H1 (cell line): Measurements from ENCODE around the gene SLC35A3. TPM values are rescaled to one million over a fixed set of nuclear protein-coding genes. Genes with fewer than 3 reads are reported as not detected.

Experiments used
- CTCF ChIA-PET: fragments of 300-600 bp; sonication (Branson Sonifier 250); formaldehyde crosslinking; loops from one replicate; lab custom pipeline; 2021; ENCODE audit not compliant: partially characterized antibody; lab: Charles Lee
- POLR2A ChIA-PET: fragments of 300-600 bp; sonication (Branson Sonifier 250); formaldehyde crosslinking; loops from one replicate; lab custom pipeline; 2021; ENCODE audit warnings: inconsistent platforms; ENCODE audit not compliant: partially characterized antibody; lab: Charles Lee
- DNase-seq, 2 experiments: peaks; one replicate each; pipeline versions ENCODE4 v3.0.0 to v3.0.0-alpha.2; 2010 to 2022; ENCODE audit warnings: low spot score in 2 of 2, low read depth in 1 of 2, mixed read lengths in 1 of 2
- FAIRE-seq: peaks from 2 replicates; lab custom pipeline; 2011; peaks lifted over from hg19 to GRCh38; lab: Jason Lieb, UNC
- H2AFZ ChIP-seq: 2 replicates; pipeline ENCODE4 v1.8.1; 2012; ENCODE audit warnings: low read length, inconsistent platforms
- H2AK5ac ChIP-seq: 2 replicates; pipeline ENCODE4 v1.6.1; 2013; ENCODE audit warnings: low read depth, low read length
- H2BK120ac ChIP-seq: replicated peaks from 2 replicates; pipeline ENCODE3; 2013; ENCODE audit warnings: low read depth, low read length, inconsistent platforms
- H2BK12ac ChIP-seq: 2 replicates; pipeline ENCODE4 v1.6.1; 2013; ENCODE audit warnings: low read depth, low read length
- H2BK15ac ChIP-seq: 2 replicates; pipeline ENCODE4 v1.6.1; 2013; ENCODE audit warnings: low read length
- H2BK20ac ChIP-seq: 2 replicates; pipeline ENCODE4 v1.6.1; 2013; ENCODE audit warnings: low read length
- H2BK5ac ChIP-seq: 2 replicates; pipeline ENCODE4 v1.6.1; 2013; ENCODE audit warnings: low read depth, low read length
- H3K14ac ChIP-seq: 2 replicates; pipeline ENCODE4 v1.6.1; 2013; ENCODE audit warnings: inconsistent platforms; ENCODE audit not compliant: insufficient read length
- H3K18ac ChIP-seq: 2 replicates; pipeline ENCODE4 v1.6.1; 2013; ENCODE audit warnings: low read length; ENCODE audit errors: extremely low read depth
- H3K23ac ChIP-seq: 2 replicates; pipeline ENCODE4 v1.6.1; 2013; ENCODE audit warnings: inconsistent platforms; ENCODE audit not compliant: insufficient read length
- H3K23me2 ChIP-seq: 2 replicates; pipeline ENCODE4 v1.6.1; 2013; ENCODE audit warnings: low read depth, low read length
- H3K27ac ChIP-seq: 2 replicates; pipeline ENCODE4 v1.6.1; 2011; ENCODE audit warnings: low read depth, low read length, inconsistent platforms
- H3K27me3 ChIP-seq, 4 experiments: replicated peaks in 1 of 4; 1 replicate in 1 of 4; 2 replicates in 3 of 4; pipeline versions ENCODE4 v1.6.1 to v1.8.1; 2011 to 2013; ENCODE audit warnings: low read length in 3 of 4, mild to moderate bottlenecking in 3 of 4, inconsistent platforms in 2 of 4, mixed read lengths in 2 of 4, moderate library complexity in 1 of 4; ENCODE audit not compliant: control insufficient read depth in 3 of 4, insufficient read depth in 3 of 4; ENCODE audit errors: extremely low read depth in 1 of 4
- H3K36me3 ChIP-seq, 4 experiments: 2 replicates each; pipeline versions ENCODE4 v1.6.1 to v1.8.1; 2011 to 2013; ENCODE audit warnings: mild to moderate bottlenecking in 4 of 4, low read length in 3 of 4, moderate library complexity in 2 of 4, control low read depth in 1 of 4, inconsistent platforms in 1 of 4; ENCODE audit not compliant: insufficient read depth in 4 of 4, control insufficient read depth in 2 of 4
- H3K4ac ChIP-seq: replicated peaks from 2 replicates; pipeline ENCODE3; 2013; ENCODE audit warnings: low read length, low read depth, mixed read lengths, inconsistent platforms; ENCODE audit not compliant: insufficient read length
- H3K4me1 ChIP-seq, 4 experiments: replicated peaks in 1 of 4; 1 replicate in 1 of 4; 2 replicates in 3 of 4; pipeline versions ENCODE4 v1.6.1 to v1.8.1; 2011 to 2013; ENCODE audit warnings: low read length in 3 of 4, inconsistent platforms in 2 of 4, mixed read lengths in 1 of 4; ENCODE audit not compliant: insufficient read depth in 4 of 4, control insufficient read depth in 3 of 4
- H3K4me2 ChIP-seq, 2 experiments: 2 replicates each; pipeline versions ENCODE4 v1.6.1 to v1.8.1; 2011 to 2013; ENCODE audit warnings: low read depth in 2 of 2, low read length in 2 of 2, control low read depth in 1 of 2, inconsistent platforms in 1 of 2, mild to moderate bottlenecking in 1 of 2; ENCODE audit not compliant: insufficient read depth in 1 of 2
- H3K4me3 ChIP-seq, 4 experiments: fragments of 200-600, 300-600 bp in 1 of 4; sonication (generic), shearing (Covaris generic), sonication (Bioruptor Twin) in 1 of 4; 2 replicates each; pipeline versions ENCODE4 v1.5.1 to v1.8.1; 2011 to 2016; ENCODE audit warnings: low read length in 4 of 4, low read depth in 3 of 4, control low read depth in 2 of 4, inconsistent platforms in 2 of 4, mild to moderate bottlenecking in 2 of 4, mixed read lengths in 1 of 4, moderate library complexity in 1 of 4; ENCODE audit not compliant: insufficient read depth in 2 of 4; ENCODE audit errors: extremely low read depth in 1 of 4
- H3K56ac ChIP-seq: replicated peaks from 2 replicates; pipeline ENCODE3; 2013; ENCODE audit warnings: low read depth, mild to moderate bottlenecking, mixed read lengths, low read length, inconsistent platforms; ENCODE audit not compliant: insufficient read length
- H3K79me1 ChIP-seq: 2 replicates; pipeline ENCODE4 v1.6.1; 2013; ENCODE audit warnings: low read depth, low read length, control low read depth
- H3K79me2 ChIP-seq, 2 experiments: 2 replicates each; pipeline versions ENCODE4 v1.6.1 to v1.8.1; 2012 to 2013; ENCODE audit warnings: low read length in 2 of 2, mild to moderate bottlenecking in 2 of 2, inconsistent platforms in 1 of 2; ENCODE audit not compliant: insufficient read depth in 2 of 2, control insufficient read depth in 1 of 2
- H3K9ac ChIP-seq, 4 experiments: replicated peaks in 1 of 4; 1 replicate in 1 of 4; 2 replicates in 3 of 4; pipeline versions ENCODE4 v1.6.1 to v1.8.1; 2011 to 2013; ENCODE audit warnings: low read depth in 3 of 4, low read length in 3 of 4, control low read depth in 2 of 4, mild to moderate bottlenecking in 2 of 4, moderate library complexity in 2 of 4, inconsistent platforms in 1 of 4; ENCODE audit errors: extremely low read depth in 1 of 4
- H3K9me3 ChIP-seq, 2 experiments: 2 replicates each; pipeline versions ENCODE4 v1.6.1 to v1.8.1; 2012 to 2013; ENCODE audit warnings: mild to moderate bottlenecking in 2 of 2, moderate library complexity in 2 of 2, control low read depth in 1 of 2, inconsistent platforms in 1 of 2, low read depth in 1 of 2, low read length in 1 of 2, mixed read lengths in 1 of 2; ENCODE audit not compliant: insufficient read depth in 2 of 2
- H4K20me1 ChIP-seq, 2 experiments: replicated peaks in 1 of 2; 2 replicates each; pipeline versions ENCODE3 to v1.8.1; 2011 to 2013; ENCODE audit warnings: inconsistent platforms in 2 of 2, low read length in 2 of 2, mild to moderate bottlenecking in 1 of 2; ENCODE audit not compliant: insufficient read depth in 2 of 2, control insufficient read depth in 1 of 2
- H4K5ac ChIP-seq: 2 replicates; pipeline ENCODE4 v1.6.1; 2013; ENCODE audit warnings: low read length, low read depth, mixed read lengths, inconsistent platforms; ENCODE audit not compliant: insufficient read length
- H4K8ac ChIP-seq: 2 replicates; pipeline ENCODE4 v1.8.0; 2013; ENCODE audit warnings: mild to moderate bottlenecking, moderate library complexity, low read length, inconsistent platforms; ENCODE audit not compliant: insufficient read depth; ENCODE audit errors: extremely low read depth
- H4K91ac ChIP-seq: replicated peaks from 2 replicates; pipeline ENCODE3; 2013; ENCODE audit warnings: low read length, mixed read lengths, inconsistent platforms; ENCODE audit not compliant: insufficient read length
- EGR1 ChIP-seq: IDR thresholded peaks from 2 replicates; pipeline ENCODE4 v1.6.1; 2011; ENCODE audit warnings: low read depth, low read length, borderline replicate concordance
- HDAC6 ChIP-seq: IDR thresholded peaks from one replicate; pipeline ENCODE4 v1.7.1; 2012; ENCODE audit warnings: low read depth, mild to moderate bottlenecking, inconsistent platforms, low read length, moderate library complexity
- NANOG ChIP-seq: IDR thresholded peaks from 2 replicates; pipeline ENCODE4 v1.6.1; 2011; ENCODE audit warnings: low read length, low read depth, mild to moderate bottlenecking, inconsistent platforms; ENCODE audit not compliant: insufficient read depth, poor library complexity, severe bottlenecking
- YY1 ChIP-seq: IDR thresholded peaks from 2 replicates; pipeline ENCODE4 v1.6.1; 2011; ENCODE audit warnings: low read depth, mild to moderate bottlenecking, low read length
- WGBS, 2 experiments: shearing (Covaris generic) in 1 of 2; methylation state at CpG; one replicate each; pipeline versions ENCODE4 v1.1.6 to v1.1.7; 2013 to 2015; ENCODE audit warnings: low lambda C conversion rate in 2 of 2, mixed read lengths in 2 of 2, inconsistent platforms in 1 of 2, low coverage in 1 of 2, missing lambda C conversion rate in 1 of 2; ENCODE audit not compliant: insufficient replicate concordance in 2 of 2, insufficient coverage in 1 of 2, insufficient read length in 1 of 2; ENCODE audit errors: extremely low coverage in 1 of 2, missing lambda C conversion rate in 1 of 2; 5-methylcytosine and 5-hydroxymethylcytosine counted together
- polyA plus RNA-seq, 7 experiments: library from polyadenylated mRNA; depleted of rRNA in 3 of 7; stranded (reverse) in 5 of 7; unstranded in 2 of 7; fragments of >200 nt in 5 of 7; fragments of 200-250 nt in 2 of 7; gene quantifications; 1 replicate in 5 of 7; 2 replicates in 1 of 7; 4 replicates in 1 of 7; pipeline versions ENCODE4 v1.2.1 to v1.2.3, GENCODE V29; 2011 to 2013; ENCODE audit warnings: missing spikeins in 2 of 7, mixed read lengths in 2 of 7
- total RNA-seq: library from RNA; stranded (reverse); fragmentation: NEBNext Ultra II Directional; extraction: Animal tissue kit (Norgen Biotek cat#: 25700); gene quantifications from 2 replicates; pipeline ENCODE4 v1.2.1, GENCODE V29; 2021

SLC35A3 gene
- total and polyA plus RNA-seq, 2 of the 8 experiments (the other 6 are each of a cell fraction or from before 2014, with no cell fraction given), result 3.0 to 13.8 TPM

DNA sequence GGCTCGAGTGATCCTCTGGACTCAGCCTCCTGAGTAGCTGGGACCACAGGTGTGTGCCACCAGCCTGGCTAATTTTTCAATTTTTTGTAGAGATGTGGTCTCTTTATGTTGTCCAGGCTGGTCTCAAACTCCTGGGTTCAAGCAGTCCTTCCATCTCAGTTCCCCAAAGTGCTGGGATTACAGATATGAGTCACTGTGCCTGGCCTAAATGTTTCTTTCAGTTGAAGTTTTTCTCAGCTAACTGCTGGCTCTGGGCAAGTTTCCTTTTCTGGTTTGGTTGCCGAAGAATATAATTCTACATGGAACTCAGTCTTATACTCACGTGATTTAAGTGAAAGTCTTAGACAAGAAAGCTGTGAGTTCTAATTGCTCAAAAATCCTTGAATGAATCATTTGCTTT, 106.0 kb downstream of the SLC35A3 start:
- Histone ChIP-seq H3K79me2 (no peaks in the 10 kb centered on the region), H3K23ac (no peak overlapping the region), H3K36me3 (peaks cover 0 to 53% (median 29%) of the 10 kb centered on the region in 4 experiments; a peak in 6 of 8 replicates), H3K79me1 (no peaks in the 10 kb centered on the region), H3K9ac (no peak overlapping the region), H3K18ac (no peak overlapping the region), H2AFZ (no peak overlapping the region), H2BK12ac (no peak overlapping the region), H4K91ac (no peak overlapping the region), H2BK120ac (no peak overlapping the region), H3K23me2 (no peaks in the 10 kb centered on the region), H3K4me3 (no peak overlapping the region), H3K27ac (no peak overlapping the region), H3K4ac (no peak overlapping the region), H3K4me2 (no peak overlapping the region), H2BK5ac (no peak overlapping the region), H4K5ac (no peak overlapping the region), H3K56ac (no peak overlapping the region), H2BK15ac (no peak overlapping the region), H4K20me1 (peaks cover 0 to 4% of the 10 kb centered on the region in 2 experiments), H2AK5ac (no peak overlapping the region), H4K8ac (no peak overlapping the region), H3K9me3 (no peaks in the 10 kb centered on the region), H3K4me1 (no peaks in the 10 kb centered on the region; a peak in 1 of 7 replicates), H2BK20ac (no peak overlapping the region), H3K14ac (no peak overlapping the region), H3K27me3 (no peaks in the 10 kb centered on the region)
- ChIA-PET CTCF (interaction anchor here (0.8 to 1.7 kb wide), 3 partner anchors 18 to 302 kb away, joined by 4 to 5 read pairs (median 4); no protein-coding TSS in a partner anchor), POLR2A (interaction anchor here (1.0 to 1.6 kb wide), 2 partner anchors 10 to 57 kb away, joined by 3 read pairs; partner anchors contain the start of genes SASS6 and TRMT13)
- no peak for DNase-seq
- TF ChIP-seq NANOG (no peak), HDAC6 (no peak), YY1 (no peak), EGR1 (no peak)
- FAIRE-seq, result no peak
- 87% methylated on average over 3 of the region's 3 CpGs; no CpG with 5 or more reads in 1 of the 2 experiments for WGBS, 2 experiments
